IMR-90 (cell line): ENCODE results near the gene GPHB5. TPM values are rescaled to one million over a fixed set of nuclear protein-coding genes. Genes with fewer than 3 reads are reported as not detected.

ENCODE experiments used
- ATAC-seq: fragments of 200-7000 bp; cut with Tn5 transposase; 2 replicates; pipeline ENCODE4 v1.9.1; 2020; ENCODE audit warnings: low read depth, mild to moderate bottlenecking, moderate library complexity
- BruUV-seq: library from RNA; stranded (reverse); fragments of 400-500 nt; replicated peaks from 2 replicates; lab custom pipeline; 2021; lab: Mats Ljungman, UMichigan
- CTCF ChIA-PET: fragments of 300-600 bp; formaldehyde crosslinking; extraction: SDS; loops from one replicate; lab custom pipeline; 2021; ENCODE audit warnings: antibody characterized with exemption; lab: Yijun Ruan, JAX
- POLR2A ChIA-PET: fragments of 300-600 bp; sonication (Branson Sonifier 250); formaldehyde crosslinking; loops from one replicate; lab custom pipeline; 2022; ENCODE audit warnings: antibody characterized with exemption; ENCODE audit not compliant: unreplicated experiment; lab: Charles Lee
- DNase-seq: peaks from one replicate; pipeline ENCODE4 v3.0.0; 2013
- H2AFZ ChIP-seq: replicated peaks from 2 replicates; pipeline ENCODE3; 2013; ENCODE audit warnings: low read length, mild to moderate bottlenecking; ENCODE audit not compliant: poor library complexity
- H2AK5ac ChIP-seq: 2 replicates; pipeline ENCODE4 v1.6.1; 2013; ENCODE audit warnings: low read depth, low read length, inconsistent platforms
- H2AK9ac ChIP-seq: replicated peaks from 2 replicates; pipeline ENCODE3; 2013; ENCODE audit warnings: mild to moderate bottlenecking, low read depth, low read length, moderate library complexity; ENCODE audit not compliant: poor library complexity
- H2BK120ac ChIP-seq: 2 replicates; pipeline ENCODE4 v1.6.1; 2013; ENCODE audit warnings: low read depth, low read length, inconsistent platforms
- H2BK15ac ChIP-seq: 3 replicates; pipeline ENCODE4 v1.6.1; 2013; ENCODE audit warnings: low read depth, low read length, inconsistent platforms
- H2BK20ac ChIP-seq: 2 replicates; pipeline ENCODE4 v1.6.1; 2013; ENCODE audit warnings: low read depth, mild to moderate bottlenecking, inconsistent platforms, low read length, moderate library complexity
- H2BK5ac ChIP-seq: 2 replicates; pipeline ENCODE4 v1.6.1; 2013; ENCODE audit warnings: mild to moderate bottlenecking, low read depth, low read length, inconsistent platforms; ENCODE audit not compliant: poor library complexity, severe bottlenecking
- H3K14ac ChIP-seq: replicated peaks from 2 replicates; pipeline ENCODE4 v1.6.1; 2013; ENCODE audit warnings: low read depth, low read length, inconsistent platforms
- H3K18ac ChIP-seq: 2 replicates; pipeline ENCODE4 v1.6.1; 2013; ENCODE audit warnings: low read depth, low read length, control low read depth
- H3K23ac ChIP-seq: 2 replicates; pipeline ENCODE4 v1.6.1; 2013; ENCODE audit warnings: low read depth, low read length, inconsistent platforms
- H3K27ac ChIP-seq: 2 replicates; pipeline ENCODE4 v1.5.1; 2013; ENCODE audit warnings: mild to moderate bottlenecking, control low read depth, low read length; ENCODE audit not compliant: insufficient read depth
- H3K27me3 ChIP-seq: 2 replicates; pipeline ENCODE4 v1.6.1; 2013; ENCODE audit warnings: low read length; ENCODE audit not compliant: control insufficient read depth, insufficient read depth
- H3K36me3 ChIP-seq: 2 replicates; pipeline ENCODE4 v1.6.1; 2013; ENCODE audit warnings: low read length, mixed read lengths; ENCODE audit not compliant: control insufficient read depth, insufficient read depth
- H3K4ac ChIP-seq: 2 replicates; pipeline ENCODE4 v1.6.1; 2013; ENCODE audit warnings: low read depth, low read length, inconsistent platforms
- H3K4me1 ChIP-seq: 2 replicates; pipeline ENCODE4 v1.6.1; 2013; ENCODE audit warnings: low read length, mixed read lengths; ENCODE audit not compliant: control insufficient read depth, insufficient read depth
- H3K4me2 ChIP-seq: 2 replicates; pipeline ENCODE4 v1.6.1; 2013; ENCODE audit warnings: low read depth, mild to moderate bottlenecking, control low read depth, low read length, moderate library complexity
- H3K4me3 ChIP-seq: 2 replicates; pipeline ENCODE4 v1.5.1; 2013; ENCODE audit warnings: low read depth, mild to moderate bottlenecking, control low read depth, low read length, moderate library complexity; ENCODE audit not compliant: insufficient read depth
- H3K56ac ChIP-seq: 2 replicates; pipeline ENCODE4 v1.6.1; 2013; ENCODE audit warnings: low read length, inconsistent platforms; ENCODE audit not compliant: insufficient read depth; ENCODE audit errors: extremely low read depth
- H3K79me1 ChIP-seq, 2 experiments: 2 replicates each; pipeline ENCODE4 v1.6.1; 2013; ENCODE audit warnings: low read length in 2 of 2, inconsistent platforms in 1 of 2, low read depth in 1 of 2
- H3K9ac ChIP-seq: 2 replicates; pipeline ENCODE4 v1.6.1; 2013; ENCODE audit warnings: low read depth, low read length, control low read depth
- H3K9me1 ChIP-seq: 2 replicates; pipeline ENCODE4 v1.6.1; 2013; ENCODE audit warnings: low read length, inconsistent platforms; ENCODE audit not compliant: insufficient read depth
- H3K9me3 ChIP-seq: 2 replicates; pipeline ENCODE4 v1.6.1; 2013; ENCODE audit warnings: low read length; ENCODE audit not compliant: control insufficient read depth, insufficient read depth
- H4K20me1 ChIP-seq: 2 replicates; pipeline ENCODE4 v1.6.1; 2013; ENCODE audit warnings: low read length, inconsistent platforms; ENCODE audit not compliant: insufficient read depth
- H4K5ac ChIP-seq: 2 replicates; pipeline ENCODE4 v1.6.1; 2013; ENCODE audit warnings: mild to moderate bottlenecking, low read depth, low read length, control low read depth
- H4K8ac ChIP-seq, 2 experiments: 2 replicates each; pipeline ENCODE4 v1.6.1; 2013; ENCODE audit warnings: low read depth in 2 of 2, low read length in 2 of 2, control low read depth in 1 of 2, inconsistent platforms in 1 of 2
- H4K91ac ChIP-seq: 2 replicates; pipeline ENCODE4 v1.6.1; 2013; ENCODE audit warnings: low read depth, low read length, inconsistent platforms; ENCODE audit not compliant: insufficient read depth
- BHLHE40 ChIP-seq: fragments of 150-350 bp; IDR thresholded peaks from 2 replicates; pipeline ENCODE4 v1.6.1; 2016; ENCODE audit warnings: mild to moderate bottlenecking, low read depth, low read length
- CEBPB ChIP-seq: IDR thresholded peaks from 2 replicates; pipeline ENCODE4 v1.6.1; 2012; ENCODE audit warnings: low read depth, low read length, improper control_type of control experiment
- CHD1 ChIP-seq: IDR thresholded peaks from 2 replicates; pipeline ENCODE4 v1.6.1; 2012; ENCODE audit warnings: low read depth, low read length, improper control_type of control experiment
- ELK1 ChIP-seq: fragments of 150-350 bp; IDR thresholded peaks from 2 replicates; pipeline ENCODE4 v1.6.1; 2016; ENCODE audit warnings: low read depth, mild to moderate bottlenecking, low read length, moderate library complexity, borderline replicate concordance
- FOS ChIP-seq: fragments of 150-350 bp; IDR thresholded peaks from 2 replicates; pipeline ENCODE4 v1.6.1; 2016; ENCODE audit warnings: low read depth, low read length
- MAZ ChIP-seq: IDR thresholded peaks from 2 replicates; pipeline ENCODE4 v1.6.1; 2012; ENCODE audit warnings: low read depth, mild to moderate bottlenecking, low read length, improper control_type of control experiment, moderate library complexity, borderline replicate concordance
- MXI1 ChIP-seq: IDR thresholded peaks from 2 replicates; pipeline ENCODE4 v1.6.1; 2012; ENCODE audit warnings: low read depth, mild to moderate bottlenecking, low read length, moderate library complexity, borderline replicate concordance
- NFE2L2 ChIP-seq: fragments of 150-350 bp; IDR thresholded peaks from 2 replicates; pipeline ENCODE4 v1.6.1; 2016; ENCODE audit warnings: low read depth, mild to moderate bottlenecking, low read length
- POLR2A ChIP-seq: IDR thresholded peaks from 2 replicates; pipeline ENCODE4 v1.6.1; 2012; ENCODE audit warnings: mild to moderate bottlenecking, low read depth, low read length
- RAD21 ChIP-seq: IDR thresholded peaks from 2 replicates; pipeline ENCODE4 v1.6.1; 2012; ENCODE audit warnings: low read length, improper control_type of control experiment
- RCOR1 ChIP-seq: IDR thresholded peaks from 2 replicates; pipeline ENCODE4 v1.6.1; 2012; ENCODE audit warnings: mild to moderate bottlenecking, low read length, improper control_type of control experiment; ENCODE audit not compliant: insufficient replicate concordance
- RFX5 ChIP-seq: IDR thresholded peaks from 2 replicates; pipeline ENCODE4 v1.8.0; 2012; ENCODE audit warnings: low read depth, mild to moderate bottlenecking, low read length, moderate library complexity
- SMC3 ChIP-seq: fragments of 150-350 bp; IDR thresholded peaks from 2 replicates; pipeline ENCODE4 v1.6.1; 2016; ENCODE audit warnings: low read depth, mild to moderate bottlenecking, antibody characterized with exemption, low read length, moderate library complexity
- WGBS, 2 experiments: methylation state at CpG; one replicate each; pipeline versions ENCODE4 v1.1.5 to v1.1.7; 2013; ENCODE audit warnings: missing lambda C conversion rate in 2 of 2; ENCODE audit not compliant: insufficient read length in 1 of 2; ENCODE audit errors: extremely low coverage in 2 of 2; 5-methylcytosine and 5-hydroxymethylcytosine counted together
- dilution Hi-C: fragments of 300-500 bp; cut with HindIII; formaldehyde crosslinking; loops from one replicate; pipeline ENCODE4 v1.14.3; 2018; ENCODE audit warnings: low sequenced_read_pairs; ENCODE audit not compliant: unreplicated experiment
- in situ Hi-C: fragments of 300-500 bp; cut with MboI; formaldehyde crosslinking; loops from 3 replicates; pipeline ENCODE4 v1.14.3; 2019; ENCODE audit warnings: low sequenced_read_pairs, inconsistent platforms, mixed read lengths
- intact Hi-C: fragments of 100-400 bp; cut with micrococcal nuclease; formaldehyde crosslinking; loops from 2 replicates; pipeline ENCODE4 v1.10.0; 2022
- polyA plus RNA-seq, 3 experiments: library from polyadenylated mRNA; depleted of rRNA; stranded (reverse); fragments of >200 nt; gene quantifications; 2 replicates each; pipeline ENCODE4 v1.2.3, GENCODE V29; 2012; ENCODE audit warnings: low replicate concordance in 1 of 3
- total RNA-seq: library from RNA; depleted of rRNA; stranded (reverse); fragments of >200 nt; gene quantifications from 2 replicates; pipeline ENCODE4 v1.2.3, GENCODE V29; 2012
- TF ChIP-seq, protein P1 (sequence below): conservative IDR thresholded peaks from 2 replicates; pipeline ENCODE4 v1.5.1; 2012; ENCODE audit warnings: mild to moderate bottlenecking, low read depth, low read length, improper control_type of control experiment

GPHB5 gene
- total and polyA plus RNA-seq, 2 of the 4 experiments (the other 2 are of a cell fraction): not detected

DNA sequence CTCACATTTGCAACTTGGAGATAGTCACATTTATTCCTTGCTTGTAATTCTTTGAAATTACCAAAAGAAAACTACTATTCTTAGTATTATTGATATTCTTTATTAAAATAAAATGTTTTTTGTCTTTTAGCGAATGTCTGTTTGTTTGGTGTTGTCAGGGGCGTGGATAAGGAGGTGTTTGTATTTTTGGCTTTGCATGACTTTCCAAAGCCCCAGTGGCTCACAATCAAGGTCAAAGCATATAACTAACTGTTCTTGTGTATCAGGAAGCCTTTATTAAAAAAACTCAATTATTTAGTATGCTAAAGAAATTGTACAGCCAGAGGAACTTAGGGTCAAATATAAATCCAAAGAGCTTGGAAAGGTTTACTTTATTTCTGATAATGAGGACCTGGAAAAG lies 17.9 kb downstream of the GPHB5 start:
- Histone ChIP-seq H3K14ac (no peak overlapping the region), H4K91ac (no peak overlapping the region), H3K79me1 (no peaks in the 10 kb centered on the region), H3K27me3 (no peaks in the 10 kb centered on the region), H3K9me1 (no peaks in the 10 kb centered on the region), H3K56ac (no peak overlapping the region), H3K4ac (no peak overlapping the region), H2AK9ac (no peak overlapping the region), H4K5ac (no peak overlapping the region), H3K9ac (no peak overlapping the region), H2BK15ac (no peak overlapping the region), H2AFZ (no peak overlapping the region), H3K4me2 (no peak overlapping the region), H4K8ac (no peak overlapping the region), H3K23ac (no peak overlapping the region), H3K4me3 (no peak overlapping the region), H3K27ac (no peak overlapping the region), H2AK5ac (no peak overlapping the region), H3K18ac (no peak overlapping the region), H3K4me1 (no peaks in the 10 kb centered on the region), H4K20me1 (no peaks in the 10 kb centered on the region), H3K9me3 (no peaks in the 10 kb centered on the region), H2BK120ac (no peak overlapping the region), H3K36me3 (no peaks in the 10 kb centered on the region), H2BK5ac (no peak overlapping the region), H2BK20ac (no peak overlapping the region)
- intact Hi-C loops: no loop called here
- ChIA-PET CTCF (no interaction called here), POLR2A (no interaction called here)
- ATAC-seq (no peak), DNase-seq (no peak)
- dilution Hi-C loops: no loop called here
- WGBS, 2 experiments: no CpG with 5 or more reads among the region's 2 CpGs
- BruUV-seq: no TSS peak
- in situ Hi-C loops: no loop called here
- no peak for TF ChIP-seq POLR2A
- TF ChIP-seq NFE2L2: no peak
- no peak for TF ChIP-seq FOS
- TF ChIP-seq RAD21: no peak
- TF ChIP-seq ELK1: no peak
- TF ChIP-seq RFX5: no peak
- no peak for TF ChIP-seq BHLHE40
- no peak for TF ChIP-seq MAZ
- no peak for TF ChIP-seq CHD1
- no peak for TF ChIP-seq CEBPB
- TF ChIP-seq SMC3: no peak
- TF ChIP-seq, protein P1, sequence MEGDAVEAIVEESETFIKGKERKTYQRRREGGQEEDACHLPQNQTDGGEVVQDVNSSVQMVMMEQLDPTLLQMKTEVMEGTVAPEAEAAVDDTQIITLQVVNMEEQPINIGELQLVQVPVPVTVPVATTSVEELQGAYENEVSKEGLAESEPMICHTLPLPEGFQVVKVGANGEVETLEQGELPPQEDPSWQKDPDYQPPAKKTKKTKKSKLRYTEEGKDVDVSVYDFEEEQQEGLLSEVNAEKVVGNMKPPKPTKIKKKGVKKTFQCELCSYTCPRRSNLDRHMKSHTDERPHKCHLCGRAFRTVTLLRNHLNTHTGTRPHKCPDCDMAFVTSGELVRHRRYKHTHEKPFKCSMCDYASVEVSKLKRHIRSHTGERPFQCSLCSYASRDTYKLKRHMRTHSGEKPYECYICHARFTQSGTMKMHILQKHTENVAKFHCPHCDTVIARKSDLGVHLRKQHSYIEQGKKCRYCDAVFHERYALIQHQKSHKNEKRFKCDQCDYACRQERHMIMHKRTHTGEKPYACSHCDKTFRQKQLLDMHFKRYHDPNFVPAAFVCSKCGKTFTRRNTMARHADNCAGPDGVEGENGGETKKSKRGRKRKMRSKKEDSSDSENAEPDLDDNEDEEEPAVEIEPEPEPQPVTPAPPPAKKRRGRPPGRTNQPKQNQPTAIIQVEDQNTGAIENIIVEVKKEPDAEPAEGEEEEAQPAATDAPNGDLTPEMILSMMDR: no peak
- TF ChIP-seq MXI1: no peak
- TF ChIP-seq RCOR1: no peak
